Pericardium fibroblast (primary cell): ENCODE data around the gene KRT84. TPM values are rescaled to one million over a fixed set of nuclear protein-coding genes. Genes with fewer than 3 reads are reported as not detected.

Source experiments
- total RNA-seq: library from RNA; depleted of rRNA; stranded (reverse); fragments of >200 nt; gene quantifications from 2 replicates; pipeline ENCODE4 v1.2.3, GENCODE V29; 2015

KRT84 gene, protein sequence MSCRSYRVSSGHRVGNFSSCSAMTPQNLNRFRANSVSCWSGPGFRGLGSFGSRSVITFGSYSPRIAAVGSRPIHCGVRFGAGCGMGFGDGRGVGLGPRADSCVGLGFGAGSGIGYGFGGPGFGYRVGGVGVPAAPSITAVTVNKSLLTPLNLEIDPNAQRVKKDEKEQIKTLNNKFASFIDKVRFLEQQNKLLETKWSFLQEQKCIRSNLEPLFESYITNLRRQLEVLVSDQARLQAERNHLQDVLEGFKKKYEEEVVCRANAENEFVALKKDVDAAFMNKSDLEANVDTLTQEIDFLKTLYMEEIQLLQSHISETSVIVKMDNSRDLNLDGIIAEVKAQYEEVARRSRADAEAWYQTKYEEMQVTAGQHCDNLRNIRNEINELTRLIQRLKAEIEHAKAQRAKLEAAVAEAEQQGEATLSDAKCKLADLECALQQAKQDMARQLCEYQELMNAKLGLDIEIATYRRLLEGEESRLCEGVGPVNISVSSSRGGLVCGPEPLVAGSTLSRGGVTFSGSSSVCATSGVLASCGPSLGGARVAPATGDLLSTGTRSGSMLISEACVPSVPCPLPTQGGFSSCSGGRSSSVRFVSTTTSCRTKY
- 0.09 TPM in 1 of 2 replicates, not detected in the other for total RNA-seq

DNA sequence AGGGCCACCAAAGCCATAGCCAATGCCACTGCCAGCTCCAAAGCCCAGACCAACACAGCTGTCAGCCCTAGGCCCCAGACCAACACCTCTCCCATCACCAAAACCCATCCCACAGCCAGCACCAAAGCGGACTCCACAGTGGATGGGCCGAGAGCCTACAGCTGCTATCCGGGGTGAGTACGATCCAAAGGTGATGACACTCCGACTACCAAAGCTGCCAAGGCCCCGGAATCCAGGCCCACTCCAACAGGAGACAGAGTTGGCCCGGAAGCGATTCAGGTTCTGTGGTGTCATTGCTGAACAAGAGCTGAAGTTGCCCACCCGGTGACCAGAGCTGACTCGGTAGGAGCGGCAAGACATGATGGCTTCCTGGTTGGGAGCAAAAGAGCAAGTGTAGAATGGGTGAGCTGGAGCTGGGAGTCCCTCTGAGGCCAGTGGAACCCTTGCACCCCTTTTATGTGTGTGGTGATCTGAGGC, at the start of gene KRT84:
TSS of gene KRT84 (minus strand) at position 427 of the 477 bp plus-strand sequence. CDS start at position 360, 67 bp downstream.

DNA sequence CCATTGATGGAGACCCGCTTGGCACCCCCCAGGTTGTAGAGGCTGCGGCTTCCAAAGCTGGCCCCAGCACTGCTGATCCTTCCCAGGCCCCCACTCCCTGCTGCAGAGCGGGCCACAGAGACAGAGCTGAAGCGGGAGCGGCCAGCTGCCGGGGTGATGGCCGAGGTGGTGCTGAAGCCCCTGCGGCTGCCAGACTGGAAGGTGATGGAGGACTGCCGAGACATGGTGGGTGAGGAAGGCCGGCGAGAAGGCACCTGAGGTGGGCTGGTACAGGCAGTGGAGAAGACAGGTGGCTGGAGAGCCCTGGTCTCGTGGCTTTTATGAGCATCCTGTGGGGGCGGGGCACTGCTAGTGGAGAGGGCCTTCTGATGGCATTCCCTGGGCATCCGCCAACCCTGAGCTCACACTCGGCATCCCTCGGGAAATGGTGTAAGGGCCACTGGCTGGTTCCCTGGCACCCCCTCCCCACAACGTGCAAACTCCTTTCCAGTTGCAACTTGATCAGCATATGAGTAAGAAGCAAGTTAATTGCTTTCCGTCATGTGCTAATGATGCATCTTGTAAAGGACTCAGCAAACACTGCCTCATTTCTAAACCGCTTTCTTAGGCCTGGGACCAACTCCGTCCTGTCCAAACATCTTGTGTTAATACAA, 48.8 kb upstream of the KRT84 start, which contains the start of gene KRT75:
TSS of gene KRT75 (minus strand) at position 291 of the 653 bp plus-strand sequence. CDS start at position 224, 67 bp downstream.

DNA sequence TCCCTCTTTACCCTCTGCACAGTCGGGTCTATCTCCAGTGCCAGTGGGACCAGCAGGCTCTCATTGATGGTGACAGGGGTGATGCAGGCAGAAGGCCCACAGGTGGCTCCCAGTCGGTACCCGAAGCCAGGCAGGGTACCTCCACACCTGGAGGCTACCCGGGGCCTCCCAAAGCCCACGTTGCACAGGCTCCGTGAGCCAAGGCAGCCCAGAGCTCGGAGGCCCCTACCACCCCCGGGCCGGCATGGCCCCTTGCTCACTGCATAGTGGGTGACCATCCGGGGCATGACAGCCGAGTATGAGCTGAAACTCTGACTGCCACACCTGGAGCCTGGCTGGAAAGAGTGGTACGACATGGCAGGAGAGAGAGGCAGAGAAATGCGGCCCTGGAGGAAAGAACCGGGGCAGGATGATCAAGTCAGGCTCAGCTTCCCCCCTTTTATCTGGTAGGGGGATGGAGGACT, 20.5 kb upstream of the KRT84 start, which contains the start of gene KRT82:
TSS of gene KRT82 (minus strand) at position 414 of the 464 bp plus-strand sequence. CDS start at position 356, 58 bp downstream.

DNA sequence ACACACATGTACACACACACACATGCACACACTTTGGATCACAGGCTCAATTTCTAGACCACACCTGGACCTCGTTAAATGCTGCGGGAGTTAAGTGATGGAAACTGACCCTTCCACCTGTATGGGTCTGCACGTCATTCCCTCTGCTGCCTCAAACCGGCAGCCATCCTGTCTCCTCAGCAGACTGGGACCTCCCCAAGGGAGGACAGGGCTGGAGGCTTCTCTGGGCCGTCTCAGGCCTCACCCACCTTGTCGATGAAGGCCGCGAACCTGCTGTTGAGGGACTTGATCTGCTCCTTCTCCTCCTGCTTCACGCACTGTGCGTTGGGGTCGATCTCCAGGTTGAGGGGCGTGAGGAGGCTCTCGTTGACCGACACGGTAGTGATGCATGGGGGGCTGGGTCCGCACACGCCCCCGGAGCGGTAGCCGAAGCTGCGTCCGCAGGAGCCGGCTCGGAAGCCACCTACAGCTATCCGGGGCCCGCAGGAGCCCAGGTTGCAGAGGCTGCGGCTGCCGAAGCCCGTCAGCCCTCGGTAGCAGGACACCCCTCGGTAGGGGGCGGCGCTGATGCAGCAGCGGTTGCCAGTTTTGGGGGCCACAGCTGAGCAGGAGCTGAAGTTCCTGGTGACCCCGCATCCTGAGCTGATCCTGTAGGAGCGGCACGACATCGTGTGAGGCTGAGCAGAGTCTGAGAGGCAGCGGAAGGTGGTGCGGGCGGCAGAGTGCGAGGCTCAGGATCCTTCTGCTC, 18.5 kb downstream of the KRT84 start, which contains the start of gene KRT85:
TSS of gene KRT85 (minus strand) at position 744 of the 748 bp plus-strand sequence. CDS start at position 668, 76 bp downstream.

Other genes starting within 250 kb of the KRT84 start
- gene KRT80, start 193.6 kb downstream of the KRT84 start, total RNA-seq, result 0.09 and 0.35 TPM in 2 replicates
- gene KRT7, start 152.4 kb downstream of the KRT84 start, total RNA-seq, result 5.2 and 118 TPM in 2 replicates
- gene KRT86, start 111.0 kb downstream of the KRT84 start, total RNA-seq, result under 0.01 TPM in 1 of 2 replicates, not detected in the other
- not detected in 2 replicates for gene KRT81, start 94.1 kb downstream of the KRT84 start, total RNA-seq
- not detected in 2 replicates for gene KRT83, start 64.3 kb downstream of the KRT84 start, total RNA-seq
- gene KRT85, start 18.2 kb downstream of the KRT84 start, total RNA-seq, result not detected in 2 replicates
- gene KRT82, start 20.7 kb upstream of the KRT84 start, total RNA-seq, result not detected in 2 replicates
- not detected in 2 replicates for gene KRT75, start 48.7 kb upstream of the KRT84 start, total RNA-seq
- gene KRT6B, start 66.5 kb upstream of the KRT84 start, total RNA-seq, result not detected in 2 replicates
- gene KRT6C, start 88.2 kb upstream of the KRT84 start, total RNA-seq, result not detected in 2 replicates
- gene KRT6A, start 107.6 kb upstream of the KRT84 start, total RNA-seq, result 0.17 and 1.4 TPM in 2 replicates
- 0.82 TPM in 1 of 2 replicates, not detected in the other for gene KRT5, start 134.7 kb upstream of the KRT84 start, total RNA-seq
- not detected in 2 replicates for gene KRT71, start 167.5 kb upstream of the KRT84 start, total RNA-seq
- gene KRT74, start 188.2 kb upstream of the KRT84 start, total RNA-seq, result not detected in 2 replicates
- gene KRT72, start 215.8 kb upstream of the KRT84 start, total RNA-seq, result not detected in 2 replicates
- not detected in 2 replicates for gene KRT73, start 232.9 kb upstream of the KRT84 start, total RNA-seq